HG03060 (cell line): Measurements from ENCODE around the gene TIMELESS.
A peak's percentile ranks its signal among the peaks of the same experiment; 100 is the strongest.
"Not testable (repeated sequence)": the region's sequence is repeated elsewhere in the genome, so short reads cannot be mapped to it uniquely, and the experiment has no call there.

ENCODE experiments used
- ATAC-seq: cut with Tn5 transposase; IDR thresholded peaks from one replicate; pipeline ENCODE4 v1.9.1; 2021; ENCODE audit warnings: low read depth, moderate number of reproducible peaks; ENCODE audit not compliant: unreplicated experiment

TIMELESS gene, protein sequence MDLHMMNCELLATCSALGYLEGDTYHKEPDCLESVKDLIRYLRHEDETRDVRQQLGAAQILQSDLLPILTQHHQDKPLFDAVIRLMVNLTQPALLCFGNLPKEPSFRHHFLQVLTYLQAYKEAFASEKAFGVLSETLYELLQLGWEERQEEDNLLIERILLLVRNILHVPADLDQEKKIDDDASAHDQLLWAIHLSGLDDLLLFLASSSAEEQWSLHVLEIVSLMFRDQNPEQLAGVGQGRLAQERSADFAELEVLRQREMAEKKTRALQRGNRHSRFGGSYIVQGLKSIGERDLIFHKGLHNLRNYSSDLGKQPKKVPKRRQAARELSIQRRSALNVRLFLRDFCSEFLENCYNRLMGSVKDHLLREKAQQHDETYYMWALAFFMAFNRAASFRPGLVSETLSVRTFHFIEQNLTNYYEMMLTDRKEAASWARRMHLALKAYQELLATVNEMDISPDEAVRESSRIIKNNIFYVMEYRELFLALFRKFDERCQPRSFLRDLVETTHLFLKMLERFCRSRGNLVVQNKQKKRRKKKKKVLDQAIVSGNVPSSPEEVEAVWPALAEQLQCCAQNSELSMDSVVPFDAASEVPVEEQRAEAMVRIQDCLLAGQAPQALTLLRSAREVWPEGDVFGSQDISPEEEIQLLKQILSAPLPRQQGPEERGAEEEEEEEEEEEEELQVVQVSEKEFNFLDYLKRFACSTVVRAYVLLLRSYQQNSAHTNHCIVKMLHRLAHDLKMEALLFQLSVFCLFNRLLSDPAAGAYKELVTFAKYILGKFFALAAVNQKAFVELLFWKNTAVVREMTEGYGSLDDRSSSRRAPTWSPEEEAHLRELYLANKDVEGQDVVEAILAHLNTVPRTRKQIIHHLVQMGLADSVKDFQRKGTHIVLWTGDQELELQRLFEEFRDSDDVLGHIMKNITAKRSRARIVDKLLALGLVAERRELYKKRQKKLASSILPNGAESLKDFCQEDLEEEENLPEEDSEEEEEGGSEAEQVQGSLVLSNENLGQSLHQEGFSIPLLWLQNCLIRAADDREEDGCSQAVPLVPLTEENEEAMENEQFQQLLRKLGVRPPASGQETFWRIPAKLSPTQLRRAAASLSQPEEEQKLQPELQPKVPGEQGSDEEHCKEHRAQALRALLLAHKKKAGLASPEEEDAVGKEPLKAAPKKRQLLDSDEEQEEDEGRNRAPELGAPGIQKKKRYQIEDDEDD

DNA sequence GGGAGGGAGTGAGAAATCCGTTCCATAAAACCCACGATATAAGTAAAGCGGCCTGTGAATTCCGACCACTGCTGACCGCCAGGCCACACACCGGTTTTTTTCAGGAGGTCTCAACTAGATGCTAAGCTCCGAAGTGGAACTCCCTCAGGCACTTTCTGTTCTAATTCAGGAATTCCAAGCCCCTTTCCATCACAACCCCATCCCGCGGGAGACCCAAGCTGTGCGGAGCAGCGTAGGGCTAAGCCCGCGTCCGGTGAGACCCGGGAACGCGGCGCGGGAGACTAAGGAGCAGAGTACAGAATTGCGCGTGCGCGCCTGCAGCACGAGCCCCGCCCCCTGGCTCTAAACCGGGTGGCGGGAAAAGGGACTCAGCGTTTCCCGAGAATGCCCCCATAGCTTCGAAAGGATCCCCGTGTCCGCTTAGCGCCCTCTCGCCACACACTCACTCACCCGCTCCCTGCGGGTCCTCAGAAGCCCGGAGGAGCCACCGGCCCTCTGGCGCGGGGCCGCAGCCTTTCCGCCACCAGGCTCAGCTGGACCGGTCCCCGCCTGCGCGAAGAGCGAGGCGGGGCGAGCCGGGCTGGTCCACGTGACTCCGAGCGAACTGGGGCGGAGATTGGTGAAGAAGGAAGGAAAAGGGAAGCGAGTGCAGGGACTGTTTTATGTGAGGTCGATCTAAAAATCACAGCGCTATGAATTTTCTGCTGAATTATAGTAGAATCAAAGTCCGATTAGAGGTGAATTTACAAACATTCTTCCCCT is at the start of gene TIMELESS:
TIMELESS (minus strand) TSS at position 567 of the 762 bp plus-strand sequence. CDS start 15,256 bp downstream, outside the sequence.
- peak; percentile 71 for ATAC-seq

DNA sequence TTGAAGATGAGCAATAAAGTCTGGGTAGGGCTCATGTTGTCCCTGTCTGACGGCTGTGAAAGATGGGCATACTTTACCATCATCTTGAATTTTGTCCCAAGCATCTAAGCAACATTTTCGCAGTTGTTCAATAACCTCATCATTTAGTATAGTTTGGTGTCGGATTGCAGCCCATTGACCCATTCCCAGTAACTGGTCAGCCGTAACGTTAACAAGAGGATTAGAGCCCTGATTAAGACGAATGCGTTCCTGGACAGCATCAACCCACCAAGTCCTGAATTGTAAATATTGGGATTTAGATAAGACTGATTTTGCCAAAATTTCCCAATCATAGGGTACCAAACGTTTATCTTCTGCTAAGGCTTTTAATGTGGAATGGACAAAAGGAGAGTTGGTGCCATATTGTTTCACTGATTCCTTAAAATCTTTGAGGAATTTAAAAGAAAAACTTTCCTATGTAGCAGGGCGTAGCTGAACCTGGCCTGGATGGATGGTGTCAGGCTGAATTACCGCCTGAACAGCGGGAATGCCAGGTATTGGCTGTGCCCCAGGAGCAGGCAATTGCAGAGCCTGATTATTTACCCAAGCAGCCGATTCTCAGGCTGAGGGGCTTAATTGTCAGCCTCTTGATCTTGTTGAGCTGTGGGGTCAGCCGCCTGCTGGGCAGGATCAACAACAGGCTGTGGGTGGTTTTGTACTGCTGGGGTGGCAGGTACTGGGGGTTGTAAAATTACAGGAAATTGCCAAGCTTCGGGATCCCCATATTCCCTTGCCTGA is 49.1 kb upstream of the TIMELESS start:
- not testable (repeated sequence) for ATAC-seq

DNA sequence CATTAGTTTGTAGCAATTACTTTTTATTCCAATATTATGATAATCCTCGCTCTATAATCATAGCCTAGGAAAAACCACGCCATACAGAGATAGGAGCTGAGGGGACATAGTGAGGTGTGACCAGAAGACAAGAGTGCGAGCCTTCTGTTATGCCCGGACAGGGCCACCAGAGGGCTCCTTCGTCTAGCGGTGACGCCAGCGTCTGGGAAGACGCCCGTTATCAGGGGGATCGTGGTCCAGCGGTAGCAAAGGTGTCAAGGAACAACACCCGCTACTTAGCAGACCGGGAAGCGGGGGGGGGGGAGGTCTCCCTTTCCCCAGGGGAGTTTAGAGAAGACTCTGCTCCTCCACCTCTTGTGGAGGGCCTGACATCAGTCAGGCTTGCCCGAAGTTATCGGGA is 47.5 kb upstream of the TIMELESS start:
- not testable (repeated sequence) for ATAC-seq

DNA sequence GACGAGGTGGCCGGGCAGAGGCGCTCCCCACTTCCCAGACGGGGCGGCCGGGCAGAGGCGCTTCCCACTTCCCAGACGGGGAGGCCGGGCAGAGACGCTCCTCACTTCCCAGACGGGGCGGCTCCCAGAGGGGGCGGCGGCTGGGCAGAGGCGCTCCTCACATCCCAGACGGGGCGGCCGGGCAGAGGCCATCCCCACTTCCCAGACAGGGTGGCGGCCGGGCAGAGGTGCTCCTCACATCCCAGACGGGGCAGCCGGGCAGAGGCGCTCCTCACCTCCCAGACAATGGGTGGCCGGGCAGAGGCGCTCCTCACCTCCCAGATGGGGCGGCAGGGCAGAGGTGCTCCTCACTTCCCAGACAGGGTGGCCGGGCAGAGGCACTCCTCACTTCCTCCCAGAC is 45.3 kb upstream of the TIMELESS start:
- not testable (repeated sequence) for ATAC-seq

DNA sequence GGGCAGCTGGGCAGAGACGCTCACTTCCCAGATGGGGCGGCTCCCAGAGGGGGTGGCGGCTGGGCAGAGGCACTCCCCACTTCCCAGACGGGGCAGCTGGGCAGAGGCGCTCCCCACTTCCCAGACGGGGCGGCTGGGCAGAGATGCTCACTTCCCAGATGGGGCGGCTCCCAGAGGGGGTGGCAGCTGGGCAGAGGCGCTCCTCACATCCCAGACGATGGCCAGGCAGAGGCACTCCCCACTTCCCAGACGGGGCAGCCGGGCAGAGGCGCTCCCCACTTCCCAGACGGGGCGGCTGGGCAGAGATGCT is 44.8 kb upstream of the TIMELESS start:
- ATAC-seq: not testable (repeated sequence)

DNA sequence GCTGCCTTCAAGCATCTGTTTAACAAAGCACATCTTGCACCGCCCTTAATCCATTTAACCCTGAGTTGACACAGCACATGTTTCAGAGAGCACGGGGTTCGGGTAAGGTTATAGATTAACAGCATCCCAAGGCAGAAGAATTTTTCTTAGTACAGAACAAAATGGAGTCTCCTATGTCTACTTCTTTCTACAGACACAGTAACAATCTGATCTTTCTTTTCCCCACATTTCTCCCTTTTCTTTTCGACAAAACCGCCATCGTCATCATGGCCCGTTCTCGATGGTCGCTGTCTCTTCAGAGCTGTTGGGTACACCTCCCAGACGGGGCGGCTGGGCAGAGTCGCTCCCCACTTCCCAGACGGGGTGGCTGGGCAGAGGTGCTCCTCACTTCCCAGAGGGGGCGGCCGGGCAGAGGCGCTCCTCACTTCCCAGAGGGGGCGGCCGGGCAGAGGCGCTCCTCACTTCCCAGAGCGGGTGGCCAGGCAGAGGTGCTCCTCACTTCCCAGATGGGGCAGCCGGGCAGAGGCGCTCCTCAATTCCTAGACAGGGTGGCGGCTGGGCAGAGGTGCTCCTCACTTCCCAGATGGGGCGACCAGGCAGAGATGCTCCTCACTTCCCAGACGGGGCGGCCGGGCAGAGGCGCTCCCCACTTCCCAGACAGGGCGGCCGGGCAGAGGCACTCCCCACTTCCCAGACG is 44.3 kb upstream of the TIMELESS start:
- ATAC-seq: not testable (repeated sequence)

DNA sequence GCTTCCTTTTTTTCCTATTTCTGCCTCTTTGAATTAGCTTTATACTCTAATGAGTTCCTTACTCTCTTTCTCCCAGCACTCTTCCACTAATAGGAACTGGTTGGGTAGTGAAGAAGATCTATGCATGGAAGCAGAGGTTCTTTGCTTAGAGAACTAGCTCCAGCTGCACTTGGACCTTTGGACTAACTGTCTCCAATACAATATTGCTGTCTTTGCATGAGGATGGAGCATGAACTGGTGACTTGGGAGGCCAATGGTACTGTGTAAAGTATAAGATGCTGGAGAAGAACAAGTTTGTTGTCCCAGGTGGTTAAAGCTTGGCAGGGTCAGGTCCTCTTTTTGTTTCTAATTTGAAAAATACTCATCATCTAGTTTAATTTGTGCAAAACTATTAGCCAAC is 41.1 kb upstream of the TIMELESS start:
- ATAC-seq: no peak

DNA sequence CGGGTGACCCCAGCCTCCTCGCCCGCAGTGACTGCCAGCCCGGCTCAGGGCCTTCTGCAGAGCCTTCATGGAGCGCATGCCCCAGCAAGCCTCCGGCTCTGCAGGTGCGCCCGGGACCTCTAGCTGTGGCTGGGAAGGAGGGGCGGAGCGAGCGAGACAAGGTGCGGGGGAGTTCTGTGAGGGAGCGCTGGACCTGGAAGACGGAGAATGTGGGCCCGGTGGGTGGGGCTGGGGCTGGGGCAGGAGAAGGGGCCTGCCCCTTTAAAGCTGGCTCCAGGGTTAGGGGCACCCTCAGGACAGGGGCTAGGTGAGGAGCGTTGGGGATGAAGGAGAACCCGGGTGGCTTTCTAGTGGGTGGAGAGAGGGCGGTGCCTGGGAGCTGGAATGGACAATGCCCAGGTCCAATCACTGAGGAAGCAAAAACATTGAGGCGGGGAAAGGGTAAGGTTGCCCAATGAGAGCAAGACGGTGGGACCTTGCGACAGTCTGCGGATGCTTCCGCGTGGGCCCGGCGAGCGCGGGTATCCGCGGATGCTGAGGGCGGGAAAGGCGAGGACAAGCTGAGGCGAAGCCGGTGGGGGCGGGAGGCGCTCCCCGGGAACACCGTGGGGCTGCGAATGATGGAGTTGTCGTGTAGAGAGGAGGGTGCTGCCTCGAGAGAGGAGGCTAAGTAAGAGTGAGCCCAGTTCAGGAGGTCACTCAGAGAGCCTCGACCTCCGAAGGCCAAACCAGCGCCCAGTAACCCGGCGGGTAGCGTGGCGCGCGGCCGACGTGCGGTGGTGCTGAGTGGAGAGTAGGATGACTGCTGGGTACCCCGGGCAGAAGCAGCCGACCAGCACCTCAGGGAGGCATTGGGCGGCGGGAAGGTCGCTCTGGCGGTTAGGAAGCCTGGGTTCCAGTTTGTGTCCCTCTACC is 39.1 kb upstream of the TIMELESS start, which contains the start of gene GLS2:
GLS2 (minus strand) TSS at position 121 of the 915 bp plus-strand sequence; CDS start at position 78, 43 bp downstream.
- peak; percentile 62 for ATAC-seq

DNA sequence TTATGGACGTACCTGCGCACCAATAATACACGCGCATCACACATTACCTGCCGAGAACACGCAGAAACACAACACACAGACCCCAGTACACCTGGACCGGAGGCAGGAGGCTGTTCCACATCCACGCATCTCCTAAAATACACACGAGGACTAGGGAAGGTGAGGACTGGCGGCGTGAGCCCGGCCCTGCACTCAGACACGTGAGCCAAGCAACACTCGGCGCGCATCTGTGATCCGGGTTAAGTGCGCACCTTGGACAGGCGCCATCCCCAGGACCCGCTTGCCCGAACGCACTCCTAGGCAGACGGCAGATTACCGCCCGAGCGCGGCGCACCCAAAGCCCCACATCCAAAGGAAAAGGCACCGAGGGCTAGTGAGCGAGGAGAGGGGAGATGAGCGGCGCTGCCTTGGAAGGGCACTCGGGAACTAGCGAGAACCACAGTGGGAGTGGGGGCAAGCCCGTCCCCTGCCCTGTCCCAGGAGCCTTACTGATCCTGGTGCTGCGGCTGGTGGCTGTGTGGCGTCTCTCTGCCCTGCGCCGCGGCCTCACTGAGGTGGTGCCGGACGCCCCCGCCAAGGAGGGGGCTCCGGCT is 38.3 kb upstream of the TIMELESS start:
- ATAC-seq: peak; percentile 10

DNA sequence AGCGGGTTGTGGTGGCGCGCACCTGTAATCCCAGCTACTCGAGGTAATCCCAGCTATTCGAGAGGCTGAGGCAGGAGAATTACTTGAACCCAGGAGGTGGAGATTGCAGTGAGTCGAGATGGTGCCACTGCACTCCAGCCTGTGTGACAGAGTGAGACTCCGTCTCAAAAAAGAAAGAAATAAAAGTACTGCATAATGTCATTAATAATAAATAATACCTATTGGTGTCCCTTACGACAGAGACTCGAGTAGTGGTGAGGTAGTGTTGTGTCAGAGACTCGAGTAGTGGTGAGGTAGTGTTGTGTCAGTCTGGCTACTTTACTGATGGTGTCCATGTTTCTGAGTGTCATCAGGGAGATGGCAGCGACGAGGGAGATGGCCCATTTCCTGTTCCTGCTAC is 37.5 kb upstream of the TIMELESS start:
- no peak for ATAC-seq

DNA sequence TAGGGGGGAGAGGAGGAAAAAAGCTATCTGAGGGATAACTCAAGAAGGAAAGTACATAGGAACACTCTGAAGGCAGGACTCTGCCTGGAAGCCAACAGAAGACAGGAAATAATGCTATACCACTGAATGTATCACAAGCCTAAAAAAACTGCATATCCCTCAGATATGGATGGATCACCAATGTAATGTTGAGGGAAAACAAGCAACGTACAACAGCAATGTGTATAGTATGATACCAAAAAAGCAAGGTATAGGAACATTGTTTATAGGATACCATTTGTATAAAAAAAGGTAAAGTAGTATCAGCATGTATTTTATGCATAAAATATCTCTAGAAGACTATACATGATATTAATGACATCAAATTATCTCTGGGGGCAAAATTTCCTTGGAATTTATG is 35.3 kb upstream of the TIMELESS start:
- ATAC-seq: no peak

DNA sequence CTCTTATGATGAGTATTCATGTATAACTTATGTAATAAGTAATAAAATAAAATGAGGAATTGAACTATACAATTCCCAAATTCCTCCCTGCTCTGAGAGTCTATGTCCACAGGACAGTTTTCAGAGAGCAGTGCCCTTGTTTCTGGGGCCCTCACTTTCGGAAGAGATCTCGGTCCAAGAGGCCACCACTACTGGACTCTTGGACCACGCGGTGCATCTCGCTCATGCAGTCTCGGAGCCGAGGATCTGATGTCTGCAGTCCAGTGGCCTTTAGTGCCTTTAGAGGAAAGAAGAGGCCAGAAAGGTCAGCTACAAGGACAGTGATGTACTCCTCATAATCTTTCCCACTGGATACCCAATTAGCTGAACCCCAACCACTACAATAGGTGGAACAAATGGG is 30.4 kb upstream of the TIMELESS start:
- no peak for ATAC-seq

DNA sequence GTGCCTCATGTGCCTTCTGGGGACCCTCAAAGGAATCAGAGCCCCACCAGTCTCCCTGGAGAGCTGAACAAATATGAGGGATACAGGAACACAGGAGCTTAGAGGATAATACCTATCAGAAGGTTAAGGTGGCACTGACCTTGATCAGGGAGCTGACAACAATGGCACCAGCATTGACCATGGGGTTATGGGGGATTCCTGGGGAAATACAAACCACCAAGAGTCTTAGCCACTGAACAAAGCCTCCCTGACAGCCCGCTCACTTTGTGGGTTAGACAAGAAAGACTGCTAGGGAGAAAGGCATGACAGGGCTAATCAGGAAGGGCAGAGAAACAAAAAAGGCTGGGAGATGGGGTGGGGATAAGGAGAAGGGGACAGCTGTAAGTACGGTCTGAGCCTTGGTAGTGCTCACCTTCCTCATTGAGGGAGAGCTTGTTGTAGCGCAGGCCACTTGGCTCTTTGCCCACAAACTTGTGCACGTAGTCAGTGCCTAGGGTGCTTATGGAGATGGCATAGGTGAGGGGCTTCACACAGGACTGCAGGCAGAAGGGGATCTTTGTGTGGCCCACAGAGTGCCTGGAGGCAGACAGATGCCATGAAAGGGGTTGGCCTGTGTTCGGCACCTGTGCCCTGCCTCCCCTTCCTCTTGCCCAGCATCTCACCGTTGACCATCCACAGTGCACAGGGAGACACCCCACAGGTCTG is 28.4 kb upstream of the TIMELESS start:
- ATAC-seq: no peak

DNA sequence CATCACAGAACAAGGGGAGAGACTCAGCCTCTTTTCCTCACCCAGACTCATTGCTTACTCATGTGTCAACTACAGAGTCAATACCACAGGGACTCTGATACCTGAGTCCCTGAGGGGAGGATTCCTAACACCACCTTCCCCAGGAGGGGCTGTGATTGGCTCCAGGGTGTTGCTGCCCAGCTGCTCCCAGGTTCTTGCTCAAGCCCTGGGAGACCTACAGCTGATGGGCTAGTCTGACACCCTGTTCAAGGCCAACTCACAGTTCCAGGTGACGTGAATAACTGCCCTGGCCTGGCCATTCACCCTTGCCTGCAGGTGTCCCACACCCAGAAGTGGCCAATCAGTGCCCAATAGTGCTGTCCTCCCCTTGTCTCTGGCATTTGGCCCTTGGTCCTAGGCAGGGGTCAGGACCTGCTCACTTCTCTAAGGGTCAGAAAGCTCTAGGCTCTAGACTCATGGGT is 27.8 kb upstream of the TIMELESS start:
- ATAC-seq: no peak

DNA sequence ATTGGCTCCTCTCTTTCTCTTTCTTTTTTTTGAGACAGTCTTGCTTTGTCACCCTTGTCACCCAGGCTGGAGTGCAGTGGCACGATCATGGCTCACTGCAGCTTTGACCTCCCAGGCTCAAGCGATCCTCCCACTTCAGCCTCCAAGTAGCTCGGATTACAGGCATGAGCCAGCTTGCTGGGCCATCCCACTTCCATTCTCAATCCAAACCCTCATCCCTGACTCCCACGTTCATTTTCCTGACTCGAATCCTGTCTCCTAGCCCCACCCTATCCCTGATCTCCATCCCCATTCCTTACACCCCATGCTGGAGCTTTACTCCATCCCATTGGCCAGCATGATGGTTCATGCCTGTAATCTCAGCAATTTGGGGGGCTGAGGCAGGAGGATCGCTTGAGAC is 26.9 kb upstream of the TIMELESS start:
- no peak for ATAC-seq

DNA sequence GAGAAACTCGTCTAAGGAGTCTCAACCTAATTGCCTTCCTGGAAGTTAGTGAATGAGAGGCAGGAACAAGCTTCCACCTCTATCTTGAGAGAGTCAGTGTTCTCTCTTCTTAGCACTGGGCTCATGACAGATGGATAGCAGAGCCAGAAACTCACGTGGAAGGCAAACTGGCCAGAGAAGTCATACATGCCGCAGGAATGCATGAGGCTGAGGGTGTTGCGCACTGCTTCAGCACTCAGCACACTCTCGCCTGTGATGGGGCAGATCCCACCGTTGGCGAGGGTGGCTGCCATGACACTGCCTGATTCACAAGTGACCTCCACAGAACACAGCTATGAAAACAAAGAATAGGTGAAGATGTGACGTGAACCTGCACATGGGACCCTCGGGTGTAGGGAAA is 25.2 kb upstream of the TIMELESS start:
- ATAC-seq: no peak
